ENCODE results near the gene ARHGEF28.

ARHGEF28 gene

DNA sequence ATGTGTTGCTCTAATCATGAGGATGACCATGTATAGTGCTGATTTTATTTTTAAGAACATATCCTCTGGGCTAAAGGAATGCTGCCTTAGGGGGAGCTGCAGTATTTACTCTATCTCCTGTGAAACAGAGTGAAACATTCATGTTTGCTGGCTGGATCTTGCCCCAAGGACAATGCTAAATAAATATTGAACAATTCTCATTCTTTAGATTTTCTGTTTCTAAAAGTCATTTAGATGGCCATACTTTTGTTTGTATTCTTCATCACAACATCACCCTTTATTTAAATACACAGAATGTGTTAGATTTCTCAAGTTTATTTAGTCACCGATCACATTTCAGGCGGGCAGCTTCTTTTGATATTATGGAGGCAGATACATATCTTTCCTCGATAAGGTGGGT is 103.3 kb downstream of the ARHGEF28 start:
- in situ Hi-C loops (cut with MboI; ENCODE audit: low sequenced_read_pairs), result no loop called here

DNA sequence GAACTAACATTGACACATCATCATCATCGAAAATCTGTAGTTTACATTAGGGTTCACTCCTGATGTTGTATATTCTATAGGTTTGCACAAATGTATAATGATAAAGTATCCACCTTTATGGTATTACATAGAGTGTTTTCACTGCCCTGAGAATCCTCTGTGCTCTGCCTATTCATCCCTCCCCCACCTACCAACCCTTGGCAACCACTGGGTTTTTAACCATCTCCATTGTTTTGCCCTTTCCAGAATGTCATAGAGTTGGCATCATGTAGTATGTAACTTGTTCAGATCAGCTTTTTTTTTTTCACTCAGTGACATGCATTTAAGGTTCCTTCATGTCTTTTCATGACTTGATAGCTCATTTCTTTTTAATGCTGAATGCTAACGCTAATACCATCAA is 106.0 kb downstream of the ARHGEF28 start:
- in situ Hi-C loops (cut with MboI; ENCODE audit: low sequenced_read_pairs), result no loop called here

DNA sequence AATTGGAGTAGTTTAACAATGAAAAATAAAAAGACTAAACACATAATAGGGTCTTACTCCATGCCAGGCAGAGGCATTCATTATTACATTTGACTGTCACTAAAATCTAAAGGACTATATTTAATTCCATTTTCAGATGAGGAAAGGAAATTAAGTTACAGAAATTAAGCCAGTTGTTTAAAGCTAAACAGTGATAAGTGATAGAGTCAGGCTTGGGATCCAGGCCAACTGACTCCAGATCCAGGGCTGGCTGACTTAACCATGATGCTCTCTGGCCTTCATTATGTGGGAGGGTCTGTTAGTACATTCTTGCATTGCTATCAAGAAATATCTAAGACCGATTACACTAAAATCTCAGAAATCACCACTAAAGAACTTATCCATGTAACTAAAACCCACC is 107.2 kb downstream of the ARHGEF28 start:
- in situ Hi-C loops (cut with MboI; ENCODE audit: low sequenced_read_pairs), result no loop called here

DNA sequence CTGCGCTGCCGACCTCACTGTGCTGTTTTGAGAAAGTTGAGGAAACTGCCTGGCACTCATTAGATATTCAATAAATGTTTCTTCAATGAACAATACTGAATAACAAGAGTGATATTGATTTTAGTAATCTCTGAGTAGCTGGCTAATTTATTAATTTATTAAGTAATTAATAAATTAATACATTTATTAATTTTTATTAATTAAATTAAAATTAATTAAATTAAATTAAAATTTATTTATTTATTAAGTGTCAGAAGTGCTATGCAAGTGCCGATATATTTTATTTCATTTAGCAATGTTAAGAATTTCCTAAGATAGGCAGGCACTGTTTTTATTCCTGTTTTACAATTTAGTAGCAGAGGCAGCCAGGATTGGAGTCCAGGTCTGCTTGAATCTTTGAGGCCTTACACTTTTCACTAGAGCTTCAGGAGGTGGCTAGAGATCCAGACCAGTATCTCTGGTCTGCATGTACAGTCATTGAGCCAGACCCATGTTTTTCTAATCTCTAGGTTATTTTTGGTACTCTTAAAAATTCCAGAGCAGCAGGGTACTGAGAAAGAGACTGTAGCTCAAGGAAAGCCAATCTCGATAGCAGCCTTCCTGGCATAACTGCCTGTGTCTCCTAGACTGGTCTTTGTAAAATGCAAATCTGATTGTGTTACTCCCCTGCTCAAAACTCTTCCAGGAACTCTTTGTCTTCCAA is 109.2 kb downstream of the ARHGEF28 start:
- in situ Hi-C loops (cut with MboI; ENCODE audit: low sequenced_read_pairs), result no loop called here

DNA sequence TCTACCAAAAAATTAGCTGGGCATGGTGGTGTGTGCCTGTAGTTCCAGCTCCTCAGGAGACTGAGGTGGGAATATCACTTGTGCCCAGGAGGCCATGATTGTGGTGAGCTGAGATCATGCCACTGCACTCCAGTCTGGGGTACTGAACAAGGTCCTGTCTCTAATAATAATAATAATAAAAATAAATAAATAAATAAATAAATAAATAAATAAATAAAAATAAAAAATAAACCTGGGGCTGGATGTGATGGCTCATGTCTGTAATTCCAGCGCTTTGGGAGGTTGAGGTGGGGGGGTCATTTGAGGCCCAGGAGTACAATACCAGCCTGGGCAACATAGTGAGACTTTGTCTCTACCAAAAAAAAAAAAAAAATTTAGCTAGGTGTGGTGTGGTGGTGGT is 113.7 kb downstream of the ARHGEF28 start:
- in situ Hi-C loops (cut with MboI; ENCODE audit: low sequenced_read_pairs), result no loop called here

DNA sequence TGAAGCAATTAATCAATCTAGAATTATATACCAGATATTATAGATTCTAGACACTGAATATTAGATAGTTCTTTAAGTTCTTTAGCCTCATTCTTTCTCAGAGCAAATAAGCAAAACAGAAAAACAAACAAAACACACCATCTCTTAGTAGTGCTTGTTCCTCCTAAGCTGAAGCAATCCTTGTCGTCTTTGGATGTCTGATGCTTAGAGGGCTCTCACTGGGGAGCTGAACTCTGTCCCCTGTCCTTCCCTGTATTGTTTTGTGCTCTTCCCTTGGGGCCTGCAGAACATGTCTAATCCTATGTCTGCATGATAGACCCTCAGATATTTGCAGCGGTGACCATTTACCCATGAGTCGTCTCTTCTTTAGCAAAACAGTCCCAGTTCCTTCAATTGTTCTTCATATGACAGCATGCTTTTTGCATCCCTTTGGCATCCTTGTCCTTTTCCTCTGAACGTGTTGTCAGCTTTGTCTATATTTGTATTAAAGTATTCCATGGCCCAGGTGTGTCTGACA is 114.3 kb downstream of the ARHGEF28 start:
- in situ Hi-C loops (cut with MboI; ENCODE audit: low sequenced_read_pairs), result no loop called here

DNA sequence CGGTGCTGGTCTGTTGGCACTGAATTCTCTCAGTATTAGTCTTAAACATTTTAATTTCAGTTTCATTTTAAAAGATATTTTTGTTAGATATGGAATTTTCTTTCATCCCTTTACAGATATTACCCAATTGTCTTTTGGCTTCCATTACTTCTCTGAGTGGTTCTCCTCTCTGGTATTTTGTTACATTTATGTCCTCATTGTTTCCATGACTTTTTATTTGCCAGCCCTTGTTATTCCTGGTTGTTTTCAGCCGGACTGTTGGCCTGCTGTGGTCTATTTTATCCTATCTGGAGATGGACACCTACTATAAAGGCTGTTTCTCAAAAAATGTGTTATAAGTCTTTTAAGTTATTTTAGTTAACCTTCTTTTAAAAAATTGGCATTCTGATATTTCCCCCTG is 117.2 kb downstream of the ARHGEF28 start:
- in situ Hi-C loops (cut with MboI; ENCODE audit: low sequenced_read_pairs), result no loop called here

DNA sequence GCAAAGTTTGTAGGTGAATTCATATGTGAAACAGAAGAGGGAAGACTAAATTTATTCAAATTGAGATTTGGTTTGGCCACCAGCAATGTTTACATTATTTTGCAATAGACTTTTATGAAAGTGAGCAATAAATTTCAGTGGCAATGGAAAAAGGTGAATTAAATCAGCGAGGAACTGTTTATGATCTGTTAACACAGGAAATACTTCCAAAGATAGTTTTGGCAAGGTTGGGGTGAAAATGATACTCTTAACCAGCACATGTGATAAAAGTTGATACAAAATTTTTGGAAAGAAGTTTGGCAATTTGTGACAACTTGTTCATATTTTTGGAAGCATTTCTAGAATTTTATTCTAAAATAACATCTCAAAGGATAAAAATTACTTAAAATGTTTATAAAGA is 119.8 kb downstream of the ARHGEF28 start:
- in situ Hi-C loops (cut with MboI; ENCODE audit: low sequenced_read_pairs), result no loop called here

DNA sequence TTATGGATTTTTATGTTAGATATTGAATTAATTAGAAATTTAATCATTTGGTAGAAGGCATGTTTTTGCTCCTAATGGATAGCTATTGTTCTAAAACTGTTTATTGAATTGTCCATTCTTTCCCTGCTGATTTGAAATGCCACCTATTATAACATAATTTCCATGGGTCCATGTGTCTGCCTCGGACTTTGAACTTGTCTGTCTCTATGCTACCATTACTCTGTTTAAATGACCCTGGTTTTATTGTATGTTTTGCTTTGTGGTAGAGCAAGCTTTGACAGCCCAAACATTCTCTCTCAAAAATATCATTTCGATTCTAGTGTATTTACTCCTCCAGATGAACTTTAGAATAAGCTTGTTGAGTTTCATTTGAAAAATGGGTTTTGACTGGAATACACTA is 120.6 kb downstream of the ARHGEF28 start:
- in situ Hi-C loops (cut with MboI; ENCODE audit: low sequenced_read_pairs), result no loop called here

DNA sequence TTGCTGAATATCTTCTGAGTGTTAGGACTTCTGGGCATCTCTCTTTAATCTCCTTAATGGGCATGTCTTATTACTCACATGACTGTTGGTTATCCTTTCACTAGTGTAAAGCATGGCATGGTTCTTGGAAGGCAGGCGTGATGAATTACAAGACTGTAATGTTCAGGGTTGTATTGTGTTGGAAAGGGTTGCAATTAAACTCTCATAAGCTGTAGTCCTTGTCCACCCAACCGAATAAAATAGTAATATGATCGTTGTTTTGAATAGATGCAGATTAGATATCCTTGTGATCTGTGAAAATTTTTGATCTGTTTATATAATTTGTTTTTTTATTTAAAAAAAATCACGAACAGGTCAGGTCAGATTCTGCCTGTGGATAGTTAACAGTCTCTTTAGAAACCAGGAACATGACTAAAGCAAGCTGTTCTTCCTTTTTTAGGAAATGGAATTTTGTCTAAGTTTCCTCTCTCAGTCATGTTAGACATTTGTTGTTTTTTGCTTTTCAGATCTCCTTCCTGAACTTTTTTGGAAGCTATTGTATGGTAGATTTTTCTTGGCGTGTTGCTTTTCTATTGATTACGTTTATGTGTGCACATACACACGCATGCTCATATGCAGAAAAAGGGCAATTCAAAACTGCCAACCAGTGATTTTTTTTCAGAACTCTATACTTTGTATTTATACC is 121.8 kb downstream of the ARHGEF28 start:
- in situ Hi-C loops (cut with MboI; ENCODE audit: low sequenced_read_pairs), result no loop called here

DNA sequence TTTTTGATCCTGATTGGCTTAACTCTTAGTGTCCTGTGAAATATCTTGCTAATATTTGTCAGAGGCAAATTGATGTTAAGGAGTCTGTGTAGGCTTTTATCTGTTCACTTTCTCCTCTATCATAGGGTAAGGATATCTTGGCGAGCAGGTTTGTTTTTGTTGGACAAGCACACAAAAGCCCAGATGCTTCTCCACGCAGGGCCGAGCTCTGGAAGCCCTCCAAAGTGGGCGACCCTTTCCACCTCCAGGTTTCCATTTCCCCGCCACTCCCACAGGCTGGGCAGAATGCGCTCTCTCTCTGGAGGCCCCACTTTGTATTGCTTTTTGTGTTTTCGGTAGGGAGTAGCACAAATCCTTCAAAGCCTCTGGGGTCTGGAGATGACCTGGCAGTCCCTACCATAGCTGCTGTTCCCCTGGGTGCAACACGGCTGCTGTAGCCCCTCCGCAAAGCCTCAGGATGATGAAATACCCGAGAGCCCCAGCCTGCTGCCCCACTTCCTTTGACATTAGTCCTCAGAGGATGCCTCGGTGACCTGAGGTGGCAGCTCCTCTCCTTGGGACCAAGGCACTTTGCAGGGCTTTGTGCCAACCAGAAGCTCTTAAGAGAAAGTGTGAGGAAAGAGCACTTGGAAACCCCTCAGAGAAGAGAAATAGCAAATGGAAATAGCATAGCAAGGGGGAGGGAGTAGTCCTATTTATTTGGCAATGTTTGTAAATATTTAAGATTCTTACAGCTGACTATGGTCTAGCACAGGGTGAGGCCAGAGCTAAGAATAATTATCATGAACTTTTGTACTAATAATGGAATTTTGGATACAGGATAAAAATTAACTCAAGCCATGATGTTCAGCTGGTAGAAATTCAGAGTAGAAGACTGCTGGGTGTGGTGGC is 122.8 kb downstream of the ARHGEF28 start:
- in situ Hi-C loops (cut with MboI; ENCODE audit: low sequenced_read_pairs), result no loop called here

DNA sequence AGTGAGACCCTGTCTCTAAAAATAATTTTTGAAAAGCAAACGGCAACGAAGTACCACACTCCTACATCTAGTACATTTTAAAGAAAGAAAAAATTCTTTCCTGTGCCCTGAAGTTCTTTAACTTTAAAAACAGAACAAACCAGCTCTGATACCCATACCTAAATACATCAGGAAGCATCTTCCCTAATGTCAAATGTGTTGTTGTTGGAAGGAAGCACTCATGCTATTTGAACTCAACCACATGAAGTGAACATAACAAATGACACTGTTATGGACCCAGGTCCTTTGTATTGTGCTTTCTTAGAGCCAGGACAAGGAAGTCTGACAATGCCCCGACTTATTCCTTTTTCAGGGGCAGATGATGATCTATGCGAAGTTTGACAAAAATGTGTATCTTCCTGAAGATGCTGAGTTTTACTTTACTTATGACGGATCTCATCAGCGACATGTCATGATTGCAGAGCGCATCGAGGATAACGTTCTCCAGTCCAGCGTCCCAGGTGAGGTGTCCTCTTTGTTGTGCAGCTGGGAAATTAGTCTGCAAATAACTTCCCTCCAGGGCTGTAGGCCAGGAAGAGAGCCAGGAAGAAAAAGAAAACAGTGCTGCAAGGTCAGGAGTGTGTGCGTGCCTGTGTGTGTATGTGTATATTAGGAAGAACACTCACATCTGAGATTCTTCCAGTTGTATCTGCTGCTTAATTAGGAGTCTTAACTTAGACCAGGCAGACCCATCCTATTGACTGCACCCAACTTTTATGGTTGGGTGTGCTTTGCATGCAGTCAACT is 123.7 kb downstream of the ARHGEF28 start:
- in situ Hi-C loops (cut with MboI; ENCODE audit: low sequenced_read_pairs), result no loop called here

DNA sequence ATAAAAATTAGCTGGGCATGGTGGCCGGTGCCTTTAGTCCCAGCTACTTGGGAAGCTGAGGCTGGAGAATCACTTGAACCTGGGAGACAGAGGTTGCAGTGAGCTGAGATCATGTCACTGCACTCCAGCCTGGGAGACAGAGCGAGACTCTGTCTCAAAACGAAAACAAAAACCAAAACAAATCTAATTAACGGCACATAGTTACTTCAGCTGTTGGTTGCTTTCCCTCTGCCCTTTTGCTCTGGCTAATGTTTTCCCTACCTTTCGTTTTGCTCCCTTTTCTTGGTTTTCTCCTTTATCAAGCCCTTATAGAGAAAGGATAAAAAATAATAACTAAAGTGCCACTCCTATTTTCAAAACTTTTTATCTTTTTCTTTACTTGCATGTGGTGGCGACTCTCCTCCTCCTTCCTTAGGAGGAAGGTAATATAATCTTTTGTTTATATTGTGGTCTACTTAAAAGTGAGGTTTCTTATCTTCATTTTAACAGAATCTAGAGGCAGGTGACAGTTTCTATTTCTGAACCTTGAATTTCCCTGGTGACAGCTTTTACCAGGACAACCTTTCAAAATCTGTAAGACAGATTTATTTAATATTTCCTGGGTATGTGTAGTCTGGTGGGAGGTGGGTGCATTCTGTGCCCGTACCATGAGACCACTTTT is 125.4 kb downstream of the ARHGEF28 start:
- in situ Hi-C loops (cut with MboI; ENCODE audit: low sequenced_read_pairs), result no loop called here

DNA sequence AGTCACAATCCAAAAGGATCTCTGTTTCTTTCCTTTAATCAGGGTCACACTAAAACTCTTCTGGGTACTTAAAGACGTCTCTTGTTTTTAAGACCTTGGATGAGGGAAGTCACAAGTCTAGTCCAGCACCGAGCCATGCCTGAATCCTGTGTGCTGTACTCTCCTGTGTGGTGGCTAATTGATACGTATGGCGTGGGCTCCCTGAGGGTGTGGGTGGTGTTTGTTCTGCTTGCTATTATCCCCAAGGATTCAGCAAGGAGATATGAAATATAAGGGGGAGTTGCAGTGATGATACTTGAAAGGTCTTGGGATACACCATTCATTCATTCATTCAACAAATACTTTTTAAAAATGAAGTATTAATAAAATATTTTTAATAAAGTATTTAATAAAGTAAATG is 128.3 kb downstream of the ARHGEF28 start:
- in situ Hi-C loops (cut with MboI; ENCODE audit: low sequenced_read_pairs), result no loop called here

DNA sequence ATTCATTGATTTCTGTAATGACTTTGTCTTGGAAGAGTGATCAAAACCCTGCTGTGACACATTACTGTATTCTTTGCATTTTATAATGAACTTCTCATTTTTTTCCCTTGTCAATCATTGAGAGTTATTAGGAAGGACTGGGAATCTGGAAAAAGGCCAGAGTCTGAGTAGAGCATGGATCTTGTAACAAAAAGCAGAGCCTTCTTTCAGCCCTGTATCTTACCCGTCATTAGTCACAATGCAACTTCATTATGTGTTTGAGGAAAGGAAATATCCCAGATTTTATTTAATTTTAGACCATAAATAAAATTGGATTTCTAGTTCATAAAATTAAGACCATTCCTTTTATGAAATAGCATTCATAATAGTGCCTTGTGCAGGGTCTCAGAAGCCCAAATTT is 131.4 kb downstream of the ARHGEF28 start:
- in situ Hi-C loops (cut with MboI; ENCODE audit: low sequenced_read_pairs), result no loop called here

DNA sequence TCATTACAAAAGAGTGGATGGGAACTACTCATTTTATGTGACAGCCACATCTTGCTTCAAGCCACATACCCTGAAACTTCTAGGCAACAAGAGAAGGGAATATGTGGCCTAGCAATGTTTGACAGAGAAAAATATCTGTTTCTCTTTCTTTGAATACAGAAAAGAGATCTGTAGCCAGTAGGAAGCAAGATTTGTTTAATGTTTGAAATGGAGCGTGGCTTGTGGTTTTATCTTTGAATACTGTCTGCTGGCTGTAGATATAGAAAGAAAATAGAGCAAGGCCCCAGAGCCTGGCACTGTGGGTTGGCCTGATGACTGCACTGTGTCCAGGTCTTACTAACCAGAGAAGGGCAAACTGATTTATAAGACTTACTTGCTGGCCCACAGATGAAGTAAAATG is 133.8 kb downstream of the ARHGEF28 start:
- in situ Hi-C loops (cut with MboI; ENCODE audit: low sequenced_read_pairs), result no loop called here

DNA sequence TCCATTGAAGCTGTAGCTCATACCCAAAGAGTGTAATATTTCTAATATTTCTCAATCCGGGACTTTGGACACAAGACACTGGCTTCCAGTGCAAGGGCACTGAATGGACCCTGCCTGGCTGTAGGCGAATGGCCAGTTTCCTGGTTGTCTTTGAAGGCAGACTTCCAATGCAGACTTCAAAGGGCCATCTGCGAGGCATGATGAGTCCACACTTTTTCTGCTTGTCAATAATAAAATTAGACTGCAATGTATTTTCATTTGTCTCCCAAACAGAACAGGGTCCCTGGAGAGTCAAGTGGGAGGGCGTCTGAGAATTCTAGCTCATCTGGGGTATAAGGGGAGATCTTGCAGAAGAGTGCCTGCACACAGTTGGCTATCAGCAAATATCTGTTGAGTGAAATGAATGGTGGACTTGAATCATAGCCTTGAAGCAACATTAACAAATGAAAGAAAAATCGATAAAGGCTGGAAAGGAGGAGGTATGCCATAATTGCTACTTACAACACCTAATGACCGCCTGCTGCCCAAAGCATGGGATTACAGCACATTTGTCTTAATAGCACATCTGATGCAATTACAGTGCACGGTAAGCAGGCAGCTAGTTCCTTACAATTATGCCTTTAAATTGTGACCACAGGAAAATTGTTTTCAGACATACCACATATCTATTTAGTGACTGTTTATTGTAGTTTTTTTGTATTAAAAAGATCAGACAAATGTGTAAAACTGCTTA is 137.5 kb downstream of the ARHGEF28 start:
- in situ Hi-C loops (cut with MboI; ENCODE audit: low sequenced_read_pairs), result no loop called here

DNA sequence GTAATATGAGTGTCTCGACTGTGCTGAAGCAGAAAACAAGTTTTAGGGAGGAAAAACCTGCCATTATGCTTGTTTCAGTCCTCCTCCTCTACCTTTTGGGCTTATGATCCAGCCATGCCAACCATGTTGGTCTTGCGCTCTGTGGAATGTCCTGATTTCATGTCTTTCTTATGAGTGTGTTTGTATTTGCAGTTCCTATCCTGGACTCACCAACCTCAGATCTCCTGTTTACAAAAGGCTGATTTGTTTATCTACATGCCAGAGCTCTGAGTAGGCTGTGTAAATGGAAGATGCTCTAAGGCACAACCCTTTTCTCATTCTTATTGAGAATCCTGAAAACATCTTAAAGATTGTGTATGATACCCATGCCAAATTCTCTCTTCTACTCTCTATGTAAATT is 138.6 kb downstream of the ARHGEF28 start:
- in situ Hi-C loops (cut with MboI; ENCODE audit: low sequenced_read_pairs), result no loop called here

DNA sequence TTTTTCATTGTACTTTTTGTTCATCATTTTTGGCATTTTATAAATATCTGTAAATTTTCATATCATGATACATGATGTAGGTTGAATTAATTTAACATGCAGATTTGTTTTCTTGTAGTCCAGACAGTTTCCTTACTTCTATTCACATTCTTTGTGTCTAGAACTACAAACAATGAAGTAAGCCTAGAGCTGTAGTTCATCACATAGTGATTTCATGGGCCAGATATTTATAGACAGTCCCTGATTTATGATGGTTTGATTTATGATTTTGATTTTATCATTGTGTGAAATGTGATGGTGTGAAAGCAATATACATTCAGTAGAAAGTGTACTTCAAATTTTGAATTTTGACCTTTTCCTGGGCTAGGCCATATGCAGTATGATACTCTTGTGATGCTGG is 139.0 kb downstream of the ARHGEF28 start:
- in situ Hi-C loops (cut with MboI; ENCODE audit: low sequenced_read_pairs), result no loop called here

DNA sequence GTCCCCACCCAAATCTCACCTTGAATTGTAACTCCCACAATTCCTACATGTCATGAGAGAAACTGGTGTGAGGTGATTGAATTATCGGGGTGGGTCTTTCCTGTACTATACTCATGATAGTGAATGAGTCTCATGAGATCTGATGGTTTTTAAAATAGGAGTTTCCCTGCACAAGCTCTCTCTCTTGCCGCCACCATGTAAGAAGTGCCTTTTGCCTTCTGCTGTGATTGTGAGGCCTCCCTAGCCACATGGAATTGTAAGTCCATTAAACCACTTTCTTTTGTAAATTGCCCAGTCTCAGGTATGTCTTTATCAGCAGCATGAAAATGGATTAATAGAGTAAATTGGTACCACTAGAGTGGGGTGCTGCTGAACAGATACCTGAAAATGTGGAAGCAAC is 140.9 kb downstream of the ARHGEF28 start:
- in situ Hi-C loops (cut with MboI; ENCODE audit: low sequenced_read_pairs), result no loop called here

Measured in HL-60/S4 (cell line).